Dermis blood vessel endothelial cell (primary cell): ENCODE results near the gene TEF. TPM values are rescaled to one million over a fixed set of nuclear protein-coding genes. Genes with fewer than 3 reads are reported as not detected.
A peak's percentile ranks its signal among the peaks of the same experiment; 100 is the strongest.

Experiments
- DNase-seq: peaks from one replicate; pipeline ENCODE4 v3.0.0; 2010
- total RNA-seq: library from RNA; depleted of rRNA; stranded (reverse); fragments of >200 nt; gene quantifications from 2 replicates; pipeline ENCODE4 v1.2.3, GENCODE V29; 2014

The TEF gene
- total RNA-seq, 1 donor from 2014 or later: 4.3 TPM

- DNase-seq: no peak
Observed at GRCh38 chr22:41355895-41356294, 25.8 kb upstream of the TEF start.

- no peak for DNase-seq
Observed at GRCh38 chr22:41356430-41357028, 25.2 kb upstream of the TEF start.

GRCh38 chr22:41357191-41357590 lies 24.6 kb upstream of the TEF start:
- DNase-seq: no peak

- DNase-seq: no peak
Observed at GRCh38 chr22:41358927-41359326, 22.8 kb upstream of the TEF start.

GRCh38 chr22:41359376-41359775 lies 22.4 kb upstream of the TEF start:
- no peak for DNase-seq

GRCh38 chr22:41360126-41360525 lies 21.6 kb upstream of the TEF start:
- no peak for DNase-seq

- DNase-seq: no peak
Observed at GRCh38 chr22:41361716-41362310, 19.9 kb upstream of the TEF start.

GRCh38 chr22:41362615-41363014 lies 19.1 kb upstream of the TEF start:
- no peak for DNase-seq

- DNase-seq: no peak
Observed at GRCh38 chr22:41364233-41364632, 17.5 kb upstream of the TEF start.

GRCh38 chr22:41364955-41365354 lies 16.8 kb upstream of the TEF start:
- no peak for DNase-seq

- DNase-seq: no peak
Observed at GRCh38 chr22:41365425-41365824, 16.3 kb upstream of the TEF start.

GRCh38 chr22:41366323-41367029 lies 15.3 kb upstream of the TEF start:
- DNase-seq: no peak

- DNase-seq: peak; percentile 97
Observed at GRCh38 chr22:41367039-41367679, 14.6 kb upstream of the TEF start.

- DNase-seq: no peak
Observed at GRCh38 chr22:41367680-41368542, 13.8 kb upstream of the TEF start.

GRCh38 chr22:41368543-41369423 lies 13.0 kb upstream of the TEF start:
- no peak for DNase-seq

GRCh38 chr22:41369424-41369745 lies 12.4 kb upstream of the TEF start:
- no peak for DNase-seq

- no peak for DNase-seq
Observed at GRCh38 chr22:41369837-41370236, 11.9 kb upstream of the TEF start.

- DNase-seq: no peak
Observed at GRCh38 chr22:41377846-41378245, 3.9 kb upstream of the TEF start.

- peak; percentile 75 for DNase-seq
Observed at GRCh38 chr22:41380993-41381328, 781 bp upstream of the TEF start.

GRCh38 chr22:41382098-41382578 lies 396 bp downstream of the TEF start:
- peak; percentile 59 for DNase-seq

GRCh38 chr22:41382610-41383009 lies 868 bp downstream of the TEF start:
- no peak for DNase-seq

- DNase-seq: no peak
Observed at GRCh38 chr22:41383085-41383484, 1.3 kb downstream of the TEF start.
